K562 (cell line): ENCODE results near the gene INO80C. TPM values are rescaled to one million over a fixed set of nuclear protein-coding genes. Genes with fewer than 3 reads are reported as not detected.

Source experiments
- ATAC-seq: fragments of 200-7000 bp; cut with Tn5 transposase; 3 replicates; pipeline ENCODE4 v1.9.1; 2020; ENCODE audit warnings: moderate library complexity
- BruUV-seq: library from RNA; stranded (reverse); fragments of 400-500 nt; replicated peaks from 2 replicates; lab custom pipeline; 2021; lab: Mats Ljungman, UMichigan
- CTCF ChIA-PET: fragments of 300-600 bp; formaldehyde crosslinking; extraction: SDS; loops from one replicate; lab custom pipeline; 2021; ENCODE audit warnings: low intra/inter-chr PET ratio; lab: Yijun Ruan, JAX
- POLR2A ChIA-PET: fragments of 300-600, 350-650 bp; sonication (Branson Sonifier 250); formaldehyde crosslinking; extraction: SDS; loops from one replicate; lab custom pipeline; 2021; ENCODE audit warnings: antibody characterized with exemption, inconsistent platforms; lab: Yijun Ruan, JAX
- DNase-seq, 4 experiments: peaks; one replicate each; pipeline versions ENCODE4 v3.0.0 to v3.0.0-alpha.2; 2011 to 2018; ENCODE audit warnings: low spot score in 3 of 4, mixed read lengths in 3 of 4; ENCODE audit errors: extremely low read depth in 1 of 4
- FAIRE-seq: peaks from 2 replicates; lab custom pipeline; 2011; peaks lifted over from hg19 to GRCh38; lab: Jason Lieb, UNC
- H2AFZ ChIP-seq: 2 replicates; pipeline ENCODE4 v1.6.0; 2011; ENCODE audit warnings: low read depth, low read length, control low read depth, inconsistent platforms
- H3K27ac ChIP-seq: fragments of 200-600 bp; 3 replicates; pipeline ENCODE4 v1.8.0; 2011; ENCODE audit warnings: low read depth, mild to moderate bottlenecking, control low read depth, inconsistent platforms, low read length, moderate library complexity, mixed read lengths; ENCODE audit errors: extremely low read depth
- H3K27me3 ChIP-seq, 2 experiments: fragments of 300-600 bp in 1 of 2; 2 replicates in 1 of 2; 3 replicates in 1 of 2; pipeline versions ENCODE4 v1.6.0 to v1.8.0; 2011; ENCODE audit warnings: inconsistent platforms in 2 of 2, low read length in 2 of 2, mild to moderate bottlenecking in 1 of 2, mixed read lengths in 1 of 2, moderate library complexity in 1 of 2; ENCODE audit not compliant: control insufficient read depth in 2 of 2, insufficient read depth in 2 of 2
- H3K36me3 ChIP-seq: fragments of 300-600 bp; 3 replicates; pipeline ENCODE4 v1.8.0; 2011; ENCODE audit warnings: mild to moderate bottlenecking, low read length, inconsistent platforms; ENCODE audit not compliant: control insufficient read depth, insufficient read depth
- H3K4me1 ChIP-seq, 2 experiments: fragments of 200-600 bp in 1 of 2; replicated peaks in 1 of 2; 2 replicates in 1 of 2; 3 replicates in 1 of 2; pipeline versions ENCODE4 v1.5.1 to v1.8.0; 2011; ENCODE audit warnings: inconsistent platforms in 2 of 2, low read length in 2 of 2, mild to moderate bottlenecking in 1 of 2, mixed read lengths in 1 of 2, moderate library complexity in 1 of 2; ENCODE audit not compliant: control insufficient read depth in 2 of 2, insufficient read depth in 2 of 2
- H3K4me2 ChIP-seq: 2 replicates; pipeline ENCODE4 v1.6.1; 2011; ENCODE audit warnings: low read length, control low read depth, inconsistent platforms, mixed read lengths; ENCODE audit not compliant: insufficient read depth
- H3K4me3 ChIP-seq: fragments of 200-600 bp; sonication (generic), shearing (Covaris generic); 2 replicates; pipeline ENCODE4 v1.5.1; 2016; ENCODE audit warnings: control low read depth, inconsistent platforms
- H3K79me2 ChIP-seq: fragments of 200-600 bp; 3 replicates; pipeline ENCODE4 v1.8.0; 2011; ENCODE audit warnings: low read length, inconsistent platforms; ENCODE audit not compliant: control insufficient read depth, insufficient read depth
- H3K9ac ChIP-seq, 2 experiments: 2 replicates each; pipeline versions ENCODE4 v1.6.0 to v1.6.1; 2011; ENCODE audit warnings: low read depth in 2 of 2, low read length in 2 of 2, control low read depth in 1 of 2, inconsistent platforms in 1 of 2, mild to moderate bottlenecking in 1 of 2, mixed read lengths in 1 of 2; ENCODE audit not compliant: insufficient read depth in 1 of 2
- H3K9me1 ChIP-seq: one replicate; pipeline ENCODE4 v1.6.0; 2011; ENCODE audit warnings: inconsistent platforms, mild to moderate bottlenecking, low read length, moderate library complexity; ENCODE audit not compliant: control insufficient read depth, insufficient read depth
- H3K9me3 ChIP-seq: replicated peaks from 2 replicates; pipeline ENCODE4 v1.5.1; 2011; ENCODE audit warnings: low read depth, low read length, inconsistent platforms; ENCODE audit not compliant: control insufficient read depth, insufficient read depth
- H4K20me1 ChIP-seq: replicated peaks from 2 replicates; pipeline ENCODE4 v1.6.1; 2011; ENCODE audit warnings: low read length, inconsistent platforms, mixed read lengths; ENCODE audit not compliant: control insufficient read depth, insufficient read depth
- EP400 ChIP-seq: fragments of 450-650 bp; IDR thresholded peaks from 2 replicates; pipeline ENCODE4 v1.6.1; 2017; ENCODE audit warnings: antibody characterized with exemption, mild to moderate bottlenecking, moderate library complexity
- ETV5 ChIP-seq: sonication (generic); formaldehyde crosslinking; IDR thresholded peaks from 2 replicates; pipeline ENCODE4 v1.4.0; 2020; ENCODE audit warnings: low read depth, mild to moderate bottlenecking, missing genetic modification reagents
- HDGF ChIP-seq: fragments of 450-650 bp; IDR thresholded peaks from 2 replicates; pipeline ENCODE4 v1.6.1; 2016
- MCM5 ChIP-seq: fragments of 450-650 bp; IDR thresholded peaks from 2 replicates; pipeline ENCODE4 v1.6.1; 2016; ENCODE audit warnings: low read depth
- MTA1 ChIP-seq: fragments of 450-650 bp; IDR thresholded peaks from 2 replicates; pipeline ENCODE4 v1.6.1; 2017; ENCODE audit warnings: borderline replicate concordance
- MTA2 ChIP-seq: fragments of 450-650 bp; IDR thresholded peaks from 2 replicates; pipeline ENCODE4 v1.6.1; 2016; ENCODE audit warnings: low read depth
- NR1H2 ChIP-seq: sonication (generic); formaldehyde crosslinking; IDR thresholded peaks from 2 replicates; pipeline ENCODE4 v1.4.0; 2020; ENCODE audit warnings: mild to moderate bottlenecking, missing genetic modification reagents
- RBM34 ChIP-seq: fragments of 200-400 bp; formaldehyde crosslinking; IDR thresholded peaks from 2 replicates; pipeline ENCODE4 v1.6.1; 2018; ENCODE audit warnings: low read length, borderline replicate concordance; ENCODE audit not compliant: insufficient read depth
- SMARCE1 ChIP-seq: fragments of 450-650 bp; IDR thresholded peaks from 2 replicates; pipeline ENCODE4 v1.7.1; 2016; ENCODE audit warnings: mild to moderate bottlenecking
- SPI1 ChIP-seq: IDR thresholded peaks from 2 replicates; pipeline ENCODE4 v1.6.1; 2011; ENCODE audit warnings: low read depth, low read length, control low read depth, borderline replicate concordance
- XRCC4 ChIP-seq: IDR thresholded peaks from one replicate; pipeline ENCODE4 v1.6.1; 2011; ENCODE audit not compliant: insufficient read depth, insufficient read length; ENCODE audit errors: extremely low read depth
- ZNF121 ChIP-seq: sonication (generic); formaldehyde crosslinking; conservative IDR thresholded peaks from 2 replicates; pipeline ENCODE4 v1.8.0; 2022; ENCODE audit warnings: missing genetic modification reagents
- ZNF347 ChIP-seq: fragments of 450-650 bp; formaldehyde crosslinking; IDR thresholded peaks from 2 replicates; pipeline ENCODE4 v1.4.0; 2020; ENCODE audit warnings: low read depth, mild to moderate bottlenecking, moderate library complexity
- ZNF592 ChIP-seq: fragments of 450-650 bp; IDR thresholded peaks from 2 replicates; pipeline ENCODE4 v1.6.1; 2017; ENCODE audit warnings: antibody characterized with exemption, mild to moderate bottlenecking
- ZNF609 ChIP-seq: sonication (generic); formaldehyde crosslinking; IDR thresholded peaks from 2 replicates; pipeline ENCODE4 v1.8.1; 2023; ENCODE audit warnings: missing genetic modification reagents, mild to moderate bottlenecking, borderline replicate concordance
- ZNF644 ChIP-seq: fragments of 200-800 bp; sonication (Bioruptor generic); IDR thresholded peaks from 2 replicates; pipeline ENCODE4 v1.6.1; 2016; ENCODE audit warnings: low read depth, missing genetic modification characterization, missing compliant biosample characterization
- WGBS: fragments of 100-300 bp; shearing (Covaris generic); methylation state at CpG from one replicate; pipeline ENCODE4 v1.1.6; 2016; ENCODE audit warnings: low coverage, mixed read lengths; ENCODE audit not compliant: insufficient coverage; ENCODE audit errors: missing lambda C conversion rate; 5-methylcytosine and 5-hydroxymethylcytosine counted together
- in situ Hi-C: fragments of 300-500 bp; cut with MboI; formaldehyde crosslinking; loops from 4 replicates; pipeline ENCODE4 v1.15.0; 2018; ENCODE audit warnings: inconsistent platforms, mixed read lengths
- intact Hi-C: fragments of 100-400 bp; cut with micrococcal nuclease; formaldehyde crosslinking; loops from 2 replicates; pipeline ENCODE4 v1.14.2; 2022
- polyA plus RNA-seq, 8 experiments: library from polyadenylated mRNA; depleted of rRNA in 4 of 8; stranded (reverse) in 5 of 8; unstranded in 3 of 8; fragments of >200 nt; fragmentation: Nextera tagmentation in 2 of 8; fragmentation: Illumina TruSeq in 1 of 8; extraction: Ambion mirVana in 2 of 8; extraction: Trizol in 1 of 8; gene quantifications; 2 replicates each; pipeline versions ENCODE4 v1.2.1 to v1.2.3, GENCODE V29; 2011 to 2014; ENCODE audit warnings: inconsistent platforms in 1 of 8, missing spikeins in 1 of 8
- total RNA-seq, 7 experiments: library from RNA; depleted of rRNA in 6 of 7; stranded (reverse); fragments of >200 nt in 6 of 7; fragmentation: Illumina TruSeq in 2 of 7; extraction: Trizol in 2 of 7; gene quantifications; 2 replicates each; pipeline versions ENCODE4 v1.2.1 to v1.2.3, GENCODE V29; 2011 to 2021; ENCODE audit warnings: low replicate concordance in 1 of 7

The INO80C gene
- total and polyA plus RNA-seq, 9 of the 15 experiments (the other 6 are each of a cell fraction or from before 2014, with no cell fraction given) = 14.3 to 53.3 (median 46.6) TPM

- BruUV-seq = no TSS peak
- no peaks in the 10 kb centered on the region for H4K20me1 ChIP-seq
- no peak overlapping the region for H3K9ac ChIP-seq
- ChIA-PET POLR2A (interaction anchor here (0.7 to 1.8 kb wide), 4 partner anchors 9 to 234 kb away, joined by 3 to 6 read pairs (median 4); partner anchors contain the start of gene INO80C), CTCF (no interaction called here)
- no peak for FAIRE-seq
- H3K27ac ChIP-seq = no peak overlapping the region
- in situ Hi-C loops = no loop called here
- no peaks in the 10 kb centered on the region for H3K9me1 ChIP-seq
- WGBS = 80% methylated on average over 1 of the region's 1 CpG
- no peaks in the 10 kb centered on the region for H3K9me3 ChIP-seq
- no peak for ATAC-seq
- no peak overlapping the region for H2AFZ ChIP-seq
- H3K4me2 ChIP-seq = no peak overlapping the region
- H3K4me3 ChIP-seq = no peak overlapping the region
- no peaks in the 10 kb centered on the region for H3K79me2 ChIP-seq
- no peaks in the 10 kb centered on the region; a peak in 2 of 5 replicates for H3K4me1 ChIP-seq
- H3K27me3 ChIP-seq = no peaks in the 10 kb centered on the region
- intact Hi-C loops = no loop called here
- DNase-seq = no peak
- H3K36me3 ChIP-seq = peaks cover 6% of the 10 kb centered on the region; the same call in 1 of the 3 replicates
- TF ChIP-seq MTA1 = no peak
- no peak for TF ChIP-seq ZNF592
- no peak for TF ChIP-seq SPI1
- no peak for TF ChIP-seq HDGF
- TF ChIP-seq ZNF644 (tag) = no peak
- no peak for TF ChIP-seq EP400
- TF ChIP-seq RBM34 = no peak
- TF ChIP-seq XRCC4 = no peak
- TF ChIP-seq ZNF347 (CRISPR knock-in tag) = no peak
- no peak for TF ChIP-seq ZNF121 (CRISPR knock-in tag)
- no peak for TF ChIP-seq NR1H2
- no peak for TF ChIP-seq SMARCE1
- no peak for TF ChIP-seq MCM5
- no peak for TF ChIP-seq ETV5 (CRISPR knock-in tag)
- no peak for TF ChIP-seq MTA2
- no peak for TF ChIP-seq ZNF609 (CRISPR knock-in tag)
Observed at GRCh38 chr18:35473562-35473961, 24.2 kb downstream of the INO80C start.
